NCI-H1105 (cell line): ENCODE data around the gene ITGB4.
A peak's percentile ranks its signal among the peaks of the same experiment; 100 is the strongest.
"Not testable (repeated sequence)": the region's sequence is repeated elsewhere in the genome, so short reads cannot be mapped to it uniquely, and the experiment has no call there.

Experiments used
- DNase-seq: peaks from one replicate; lab custom pipeline; 2025; lab: John Stamatoyannopoulos, UW

ITGB4 gene

GRCh38 chr17:75753514-75754377, 32.5 kb downstream of the ITGB4 start:
- peak; percentile 54 for DNase-seq

GRCh38 chr17:75754378-75755204, 33.3 kb downstream of the ITGB4 start:
- DNase-seq, result no peak

GRCh38 chr17:75755205-75755901, 34.1 kb downstream of the ITGB4 start:
- no peak for DNase-seq

- no peak for DNase-seq
Measured at GRCh38 chr17:75755990-75756389, 34.7 kb downstream of the ITGB4 start.

- no peak for DNase-seq
Measured at GRCh38 chr17:75756451-75757085, 35.3 kb downstream of the ITGB4 start.

- no peak for DNase-seq
Measured at GRCh38 chr17:75757086-75757681, 35.9 kb downstream of the ITGB4 start.

- no peak for DNase-seq
Measured at GRCh38 chr17:75758131-75758905, 37.1 kb downstream of the ITGB4 start.

- DNase-seq, result no peak
Measured at GRCh38 chr17:75759457-75759856, 38.2 kb downstream of the ITGB4 start.

- DNase-seq, result not testable (repeated sequence)
Measured at GRCh38 chr17:75759978-75760640, 38.9 kb downstream of the ITGB4 start.

- no peak for DNase-seq
Measured at GRCh38 chr17:75762513-75763268, 41.4 kb downstream of the ITGB4 start.

- DNase-seq, result no peak
Measured at GRCh38 chr17:75763269-75763607, 42.0 kb downstream of the ITGB4 start.

- no peak for DNase-seq
Measured at GRCh38 chr17:75763613-75764416, 42.6 kb downstream of the ITGB4 start.

GRCh38 chr17:75764417-75764710, 43.1 kb downstream of the ITGB4 start:
- DNase-seq, result no peak

GRCh38 chr17:75764711-75765421, 43.6 kb downstream of the ITGB4 start, which contains the start of gene GALK1:
Gene GALK1 (minus strand): TSS chr17:75765192. CDS start chr17:75765136, 56 bp downstream.
- peak; percentile 35 for DNase-seq

- DNase-seq, result no peak
Measured at GRCh38 chr17:75765981-75766380, 44.7 kb downstream of the ITGB4 start.

- DNase-seq, result no peak
Measured at GRCh38 chr17:75767881-75768280, 46.6 kb downstream of the ITGB4 start.

GRCh38 chr17:75769536-75769935, 48.3 kb downstream of the ITGB4 start:
- DNase-seq, result no peak
